ENCODE measurements around the gene UFSP2.
"Not testable (repeated sequence)": the region's sequence is repeated elsewhere in the genome, so short reads cannot be mapped to it uniquely, and the experiment has no call there.

The UFSP2 gene

GRCh38 chr4:185381288-185382196 is 44.2 kb downstream of the UFSP2 start:
- no peak for DNase-seq

GRCh38 chr4:185380320-185380719 is 45.4 kb downstream of the UFSP2 start:
- DNase-seq, result no peak

GRCh38 chr4:185379326-185380295 is 46.2 kb downstream of the UFSP2 start:
- no peak for DNase-seq

- DNase-seq, result no peak
Measured at GRCh38 chr4:185378264-185378663, 47.5 kb downstream of the UFSP2 start.

GRCh38 chr4:185374573-185374972 is 51.2 kb downstream of the UFSP2 start:
- DNase-seq, result no peak

GRCh38 chr4:185374027-185374426 is 51.7 kb downstream of the UFSP2 start:
- DNase-seq, result no peak

GRCh38 chr4:185371702-185372101 is 54.1 kb downstream of the UFSP2 start:
- DNase-seq, result no peak

GRCh38 chr4:185370268-185370949 is 55.4 kb downstream of the UFSP2 start:
- no peak for DNase-seq

- no peak for DNase-seq
Measured at GRCh38 chr4:185369731-185370130, 56.0 kb downstream of the UFSP2 start.

- DNase-seq, result no peak
Measured at GRCh38 chr4:185364886-185365285, 60.9 kb downstream of the UFSP2 start.

GRCh38 chr4:185363251-185363650 is 62.5 kb downstream of the UFSP2 start:
- no peak for DNase-seq

- not testable (repeated sequence) for DNase-seq
Measured at GRCh38 chr4:185362570-185362969, 63.2 kb downstream of the UFSP2 start.

GRCh38 chr4:185361872-185362271 is 63.9 kb downstream of the UFSP2 start:
- no peak for DNase-seq

GRCh38 chr4:185359767-185360446 is 65.9 kb downstream of the UFSP2 start:
- no peak for DNase-seq

- DNase-seq, result no peak
Measured at GRCh38 chr4:185358959-185359358, 66.8 kb downstream of the UFSP2 start.

GRCh38 chr4:185358514-185358913 is 67.2 kb downstream of the UFSP2 start:
- DNase-seq, result no peak

GRCh38 chr4:185357733-185358440 is 67.9 kb downstream of the UFSP2 start:
- DNase-seq, result no peak

GRCh38 chr4:185357211-185357610 is 68.6 kb downstream of the UFSP2 start:
- DNase-seq, result no peak

- no peak for DNase-seq
Measured at GRCh38 chr4:185352741-185353140, 73.0 kb downstream of the UFSP2 start.

GRCh38 chr4:185352202-185352601 is 73.6 kb downstream of the UFSP2 start:
- no peak for DNase-seq

- DNase-seq, result no peak
Measured at GRCh38 chr4:185351691-185352090, 74.1 kb downstream of the UFSP2 start.
